ENCODE results near the gene CCDC187. TPM values are rescaled to one million over a fixed set of nuclear protein-coding genes. Genes with fewer than 3 reads are reported as not detected.

CCDC187 gene
- polyA plus RNA-seq, 1 donor, result 0.06 TPM

DNA sequence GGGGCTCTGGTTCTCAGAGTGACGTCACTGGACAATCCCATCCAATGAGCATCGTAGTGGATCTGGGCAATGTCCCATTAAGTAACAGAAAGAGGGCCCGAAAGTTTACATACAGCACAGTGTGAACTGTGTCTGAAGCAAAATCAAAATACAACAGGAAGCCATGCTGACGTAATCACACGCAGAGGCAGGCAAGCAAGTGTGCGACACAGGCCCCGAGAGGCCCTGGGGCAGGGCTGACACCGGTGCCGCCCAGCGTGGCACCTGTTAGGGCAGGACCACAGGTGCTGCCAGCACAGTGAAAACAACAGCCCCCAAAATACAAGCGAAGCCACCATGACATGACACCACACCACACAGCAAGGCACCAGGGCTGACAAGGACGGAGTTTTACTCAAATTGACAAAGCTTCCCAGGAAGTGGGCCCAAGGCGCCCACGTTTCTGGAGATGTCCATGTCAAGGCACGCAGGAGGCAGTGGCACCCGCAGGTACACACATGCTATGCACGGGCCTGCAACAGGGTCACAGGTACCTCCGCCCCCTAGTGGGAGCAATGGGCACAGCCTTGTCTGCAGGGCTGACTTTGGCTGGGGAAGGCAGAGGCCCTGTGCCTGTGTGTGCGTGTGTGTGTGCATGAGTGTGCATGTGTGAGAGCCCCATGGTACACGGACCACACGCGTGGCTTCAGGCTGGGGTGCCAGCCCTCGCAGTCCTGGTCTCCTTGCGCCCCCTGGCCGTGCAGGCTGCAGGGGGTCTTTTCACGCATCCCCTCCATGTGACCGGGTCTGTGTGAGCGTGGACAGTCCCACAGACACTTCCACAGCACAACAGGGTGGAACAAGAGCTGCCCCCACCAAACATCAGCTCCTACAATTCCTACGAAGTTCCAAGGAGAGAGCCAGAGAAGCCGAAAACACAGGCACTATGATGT, 77.9 kb downstream of the CCDC187 start:
- DNase-seq (ENCODE audit: low read depth), result no peak

DNA sequence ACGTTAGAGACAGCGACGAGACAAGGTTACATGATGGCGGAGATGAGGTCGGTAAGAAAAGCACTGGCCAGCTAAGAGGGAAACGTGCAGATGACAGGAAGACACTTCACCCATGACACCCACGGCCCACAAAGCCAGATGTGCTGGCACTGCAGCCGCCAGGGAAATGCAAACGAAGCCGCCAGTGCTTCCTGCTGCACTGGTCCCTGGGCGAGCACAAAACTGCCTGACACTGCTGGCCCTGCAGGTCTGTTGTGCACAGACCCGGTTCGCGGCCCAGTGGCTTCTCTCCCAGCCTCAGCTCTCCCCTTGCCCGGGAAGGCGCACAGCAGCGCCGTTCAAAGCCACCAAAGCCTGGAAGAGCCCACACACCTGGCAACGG, 78.5 kb downstream of the CCDC187 start:
- no peak for DNase-seq (ENCODE audit: low read depth)

DNA sequence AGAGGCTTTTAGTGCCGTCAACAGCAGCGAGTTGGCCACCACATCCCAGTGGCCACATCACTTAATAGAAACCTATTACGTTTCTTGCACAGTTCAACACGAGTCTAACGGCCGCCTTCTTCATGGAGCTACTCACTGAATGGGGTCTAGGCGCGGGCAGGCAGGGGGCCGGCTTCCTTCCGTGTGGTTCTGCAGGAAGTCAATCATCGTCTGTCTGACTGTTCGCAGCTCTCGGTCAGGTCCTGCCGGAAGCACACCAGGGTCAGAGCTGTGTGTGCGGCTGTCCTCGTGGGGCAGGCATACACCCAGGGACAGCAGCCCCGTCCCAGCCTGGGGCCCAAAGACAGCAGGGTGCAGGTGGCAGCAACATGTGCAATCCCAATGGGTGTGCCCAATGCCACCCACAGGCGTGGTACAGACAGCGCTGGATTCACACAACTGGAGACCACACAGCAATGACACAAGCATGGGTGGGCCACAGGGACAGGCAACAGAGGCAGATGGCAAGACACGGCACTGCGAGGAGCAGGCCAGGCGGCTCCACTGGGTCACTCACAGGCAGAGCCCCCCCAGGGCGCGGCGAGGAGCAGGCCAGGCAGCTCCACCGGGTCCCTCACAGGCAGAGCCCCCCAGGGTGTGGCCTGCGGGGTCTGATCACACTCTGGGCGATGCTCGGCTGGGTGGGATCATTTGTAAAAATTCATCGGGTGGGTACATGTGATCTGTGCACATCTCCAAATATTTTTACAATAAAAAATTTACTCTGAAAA, 79.8 kb downstream of the CCDC187 start:
- DNase-seq (ENCODE audit: low read depth), result no peak

DNA sequence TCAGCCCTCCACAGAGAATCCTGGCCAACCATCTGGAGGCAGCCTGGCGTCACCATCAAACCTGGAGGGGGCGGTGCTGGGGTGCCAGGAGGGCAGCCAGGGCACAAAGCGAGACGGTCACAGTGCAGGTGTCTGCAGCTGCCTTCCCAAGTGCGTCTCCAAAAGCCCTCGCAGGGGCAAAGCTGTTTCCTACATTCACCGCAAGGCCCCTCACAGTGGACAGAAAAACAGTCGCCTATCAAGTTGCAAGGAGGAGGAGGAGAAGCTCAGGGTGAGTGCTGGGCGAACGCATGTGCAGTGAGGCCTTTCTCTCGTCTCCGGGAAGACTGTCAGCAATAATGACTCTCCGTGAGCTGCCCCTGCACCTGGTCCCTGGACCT, 81.0 kb downstream of the CCDC187 start:
- no peak for DNase-seq (ENCODE audit: low read depth)

DNA sequence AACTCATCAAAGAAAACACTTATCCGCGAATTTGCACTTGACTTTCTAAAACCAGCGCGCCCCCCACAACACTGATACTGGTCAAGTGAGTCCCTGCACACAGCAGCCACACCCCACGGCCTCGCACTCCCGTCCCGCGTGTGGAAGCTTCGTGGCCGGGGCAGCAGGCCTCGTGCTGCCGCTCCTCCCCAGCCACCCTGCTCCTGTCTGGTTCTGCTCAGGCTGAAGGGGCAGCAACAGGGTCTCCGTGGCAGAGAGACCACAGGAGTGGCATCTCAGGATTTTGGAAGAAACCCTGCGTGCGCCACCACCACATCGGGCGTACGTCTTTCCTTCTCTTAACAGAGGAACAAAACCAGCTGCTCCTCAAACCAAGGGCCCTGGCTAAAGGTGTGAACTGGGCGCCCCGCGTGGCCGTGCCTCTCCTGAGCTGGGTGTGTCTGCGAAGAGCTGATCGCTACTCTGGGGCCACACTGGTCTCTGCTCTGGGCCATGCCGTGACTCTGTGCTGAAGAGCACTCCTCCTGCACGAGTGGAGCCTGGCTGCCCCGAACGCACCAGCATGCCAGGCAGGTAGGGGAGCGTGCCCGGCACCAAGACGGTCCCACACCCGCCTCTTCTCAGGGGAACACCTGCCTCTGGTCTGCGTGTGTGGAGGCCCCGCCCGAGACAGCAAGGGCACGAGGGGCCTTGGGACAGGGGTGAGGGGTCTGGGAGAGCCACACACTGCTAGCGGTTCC, 81.6 kb downstream of the CCDC187 start:
- DNase-seq (ENCODE audit: low read depth), result no peak

DNA sequence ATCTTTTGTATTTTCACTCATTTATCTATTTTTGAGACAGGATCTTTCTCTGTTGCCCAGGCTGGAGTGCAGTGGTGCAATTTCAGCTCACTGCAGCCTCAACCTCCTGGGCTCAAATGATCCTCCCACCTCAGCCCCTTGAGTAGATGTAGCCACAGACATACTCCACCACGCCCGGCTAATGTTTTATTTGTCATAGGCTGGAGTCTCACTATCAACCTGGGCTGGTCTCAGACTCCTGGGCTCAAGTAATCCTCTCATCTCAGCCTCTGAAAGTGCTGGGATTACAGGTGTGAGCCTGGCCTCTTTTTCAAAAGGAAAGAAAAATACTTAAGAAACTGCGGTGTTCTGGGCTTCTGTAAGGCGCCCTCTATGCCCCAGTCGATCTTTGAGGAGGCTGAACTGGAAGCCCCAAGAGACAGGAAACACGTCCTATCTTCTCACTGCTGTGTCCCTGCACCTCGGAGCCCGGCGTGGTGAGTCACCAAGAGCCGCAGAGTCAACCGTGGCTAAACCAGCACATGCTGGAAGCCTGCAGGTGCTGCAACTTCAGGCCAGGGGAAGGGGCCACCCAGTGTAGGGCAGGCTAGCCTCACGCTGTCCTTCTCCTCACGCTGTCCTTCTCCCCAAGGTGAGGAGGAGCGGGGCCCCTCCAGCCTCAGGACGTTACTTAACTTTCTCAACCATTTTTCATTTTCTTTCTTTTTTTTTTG, 83.7 kb downstream of the CCDC187 start:
- DNase-seq (ENCODE audit: low read depth), result no peak

DNA sequence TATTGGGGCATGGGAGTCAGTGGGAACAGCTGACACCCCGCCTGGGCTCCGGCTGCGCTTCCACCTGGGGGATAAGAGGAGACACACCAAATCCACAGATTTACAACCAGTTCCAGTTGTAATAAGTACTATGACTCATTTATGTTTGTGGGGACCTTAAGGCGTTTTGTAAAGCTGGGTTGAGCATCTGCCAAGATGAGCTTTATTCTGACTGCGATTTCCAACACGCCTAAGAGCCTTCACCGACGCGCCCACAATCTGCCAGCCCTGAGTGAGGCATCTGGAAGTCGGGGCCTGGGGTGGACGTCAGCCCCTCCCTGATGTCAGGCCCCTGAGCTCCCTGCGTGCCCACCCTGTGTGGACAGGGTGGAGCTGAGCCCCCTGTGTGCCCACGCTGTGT, 84.6 kb downstream of the CCDC187 start:
- no peak for DNase-seq (ENCODE audit: low read depth)

DNA sequence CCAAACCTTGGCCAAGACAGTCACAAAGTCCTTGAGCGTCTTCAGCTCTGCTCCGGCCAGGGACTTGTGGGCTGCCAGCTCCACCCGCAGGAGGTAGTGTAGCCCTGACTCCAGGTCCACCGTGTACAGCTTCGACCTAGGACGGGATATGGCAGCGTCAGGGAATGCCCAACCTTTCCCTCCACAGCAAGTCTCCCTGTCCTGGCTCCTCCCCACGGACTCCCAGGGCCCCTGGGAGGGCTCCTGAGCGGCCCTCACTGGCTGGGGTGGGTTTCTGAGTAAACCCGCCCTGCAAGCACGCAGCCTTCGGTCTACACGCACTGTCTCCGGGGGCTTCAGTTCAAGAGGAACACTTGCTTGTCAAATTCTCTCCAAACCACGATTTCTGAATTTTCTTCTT, 85.2 kb downstream of the CCDC187 start:
- no peak for DNase-seq (ENCODE audit: low read depth)

DNA sequence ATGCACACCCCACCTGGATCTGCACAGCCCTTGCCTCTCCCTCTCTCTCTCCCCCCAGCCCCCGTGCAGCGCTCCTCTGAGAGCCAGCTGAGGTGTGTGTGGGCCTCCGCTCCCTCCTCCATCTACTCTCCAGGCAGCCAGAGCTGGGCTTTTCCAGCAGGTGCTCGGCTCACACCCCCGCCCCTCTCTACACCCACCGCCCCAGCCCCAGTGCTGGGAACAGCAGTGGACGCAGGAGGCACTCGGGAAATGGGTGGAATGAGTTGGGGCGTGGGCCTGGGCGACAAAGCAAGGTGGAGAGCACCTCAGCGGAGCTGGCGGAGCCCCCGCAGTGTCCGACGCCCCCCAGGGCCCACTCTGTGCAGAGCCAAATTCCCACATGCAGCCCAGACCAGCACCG, 85.6 kb downstream of the CCDC187 start:
- no peak for DNase-seq (ENCODE audit: low read depth)

DNA sequence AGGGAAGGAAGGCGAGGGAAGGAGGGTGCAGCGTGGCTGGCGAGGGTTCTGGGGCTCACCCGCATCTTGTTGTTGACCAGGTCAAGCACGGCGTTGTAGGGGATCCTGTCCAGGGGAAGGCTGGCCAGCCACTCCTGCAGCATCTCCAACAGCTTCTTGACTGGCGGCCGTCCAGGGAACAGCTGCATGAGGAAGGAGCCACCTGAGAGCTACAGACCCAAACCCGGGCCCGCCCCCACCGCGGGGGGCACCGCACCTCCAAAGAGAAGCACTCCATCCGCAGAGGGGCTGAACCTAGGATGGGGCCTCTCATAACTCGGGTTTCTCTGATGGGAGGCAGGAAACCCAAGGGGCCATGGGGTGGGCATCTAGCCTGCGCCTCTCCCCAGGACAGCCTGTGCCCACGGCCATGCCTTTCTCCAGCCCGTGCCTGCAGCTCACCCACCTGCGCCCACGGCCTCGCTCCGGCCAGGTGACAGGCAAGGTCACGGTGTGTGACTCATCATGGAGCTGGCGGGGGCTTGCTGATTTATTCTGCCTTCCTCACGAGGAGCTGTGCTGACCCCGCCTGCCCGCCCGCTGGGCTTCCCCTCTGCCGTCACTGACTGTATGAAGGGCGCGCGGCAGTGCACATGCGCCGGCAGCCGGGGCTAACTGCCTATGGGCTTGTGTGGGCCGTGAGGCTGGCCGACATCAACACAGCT, 87.2 kb downstream of the CCDC187 start:
- DNase-seq (ENCODE audit: low read depth), result no peak

DNA sequence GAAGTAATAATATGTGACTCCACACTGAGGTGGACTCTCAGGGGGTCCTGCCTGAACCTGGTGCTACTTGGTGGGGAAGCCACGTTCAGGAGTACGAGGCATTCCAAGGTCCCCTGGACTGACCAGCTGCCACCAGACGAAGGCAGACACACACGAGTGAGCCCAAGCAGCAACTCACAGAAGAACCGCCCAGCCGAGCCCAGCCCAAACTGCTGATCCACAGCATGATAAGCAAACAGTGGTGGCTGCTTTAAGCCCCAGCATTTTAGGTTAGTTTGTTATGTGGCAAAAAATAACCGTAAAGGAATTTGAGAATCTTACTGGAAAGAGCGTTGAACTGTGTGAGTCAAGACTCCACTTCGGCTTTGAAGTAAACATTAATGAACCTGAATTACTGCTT, 90.2 kb downstream of the CCDC187 start:
- DNase-seq (ENCODE audit: low read depth), result no peak

DNA sequence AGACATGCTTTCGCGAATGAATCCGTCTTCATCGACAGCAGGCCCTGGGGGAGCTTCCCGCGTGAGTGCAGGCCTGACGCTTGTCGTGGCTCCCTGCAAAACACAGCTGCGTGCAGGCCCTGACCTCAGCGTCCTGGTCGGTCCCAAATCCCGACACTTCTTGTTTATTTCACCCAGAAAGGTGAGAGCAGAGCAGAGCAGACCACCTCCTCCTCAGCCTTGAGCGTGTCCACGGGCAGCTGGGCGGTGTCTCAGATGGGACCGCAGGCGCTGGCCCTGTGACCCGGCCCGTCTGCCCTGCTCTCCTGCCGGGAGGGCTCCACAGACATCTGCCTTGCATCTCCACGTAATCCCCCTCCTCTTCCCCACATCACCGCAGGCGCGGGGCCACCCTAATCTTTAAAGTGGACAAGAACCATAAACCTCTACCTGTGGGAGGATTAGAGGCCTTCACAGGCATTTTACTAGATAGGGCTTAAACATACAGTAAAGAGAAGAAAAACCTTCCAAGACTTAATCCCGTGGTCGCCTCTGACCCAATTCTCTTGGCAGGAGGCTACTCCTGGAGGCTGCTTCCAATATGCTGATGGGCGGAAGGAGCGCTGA, 91.4 kb downstream of the CCDC187 start:
- DNase-seq (ENCODE audit: low read depth), result no peak

DNA sequence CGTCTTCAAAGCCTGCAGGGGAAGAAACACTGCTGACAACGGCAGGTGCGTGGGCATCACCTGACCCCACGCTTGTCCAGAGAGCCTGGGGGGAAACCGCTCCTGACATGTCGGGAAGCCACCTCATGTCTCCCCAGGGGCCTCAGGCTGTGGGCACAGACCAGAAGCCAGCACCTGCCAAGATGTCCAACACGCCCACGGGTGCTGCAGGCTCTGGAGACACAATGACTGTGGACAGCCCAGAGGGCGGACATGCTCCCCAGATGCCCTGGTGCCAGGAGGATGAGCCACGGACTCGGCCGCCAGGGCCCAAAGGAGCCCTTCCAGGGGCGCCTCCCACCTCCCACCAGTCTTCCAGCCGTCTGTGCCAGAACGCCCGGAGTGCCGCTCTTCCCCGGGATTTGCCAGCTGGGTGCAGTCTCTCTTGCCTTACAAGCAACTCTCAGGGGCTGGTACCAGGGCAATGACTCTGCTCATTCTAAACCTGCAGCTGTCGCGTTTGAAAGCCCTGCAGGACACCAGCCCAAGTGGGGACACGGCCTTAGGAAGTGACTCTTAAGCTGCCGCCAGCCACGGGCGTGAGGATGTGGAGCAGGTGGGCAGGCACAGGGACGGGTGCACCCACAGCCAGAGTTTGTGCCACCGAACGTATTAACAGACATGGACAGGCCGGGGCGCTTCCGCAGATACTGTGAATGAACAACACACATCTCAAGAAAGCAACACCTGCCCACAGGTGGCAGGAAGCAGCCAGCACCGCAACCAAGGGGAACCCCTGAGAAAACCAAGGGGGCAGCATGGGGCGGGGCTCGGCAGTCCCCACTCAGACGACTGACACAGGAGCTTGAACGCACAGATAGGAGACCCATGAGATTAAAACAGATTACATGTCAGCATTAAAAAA, 92.2 kb downstream of the CCDC187 start:
- no peak for DNase-seq (ENCODE audit: low read depth)

DNA sequence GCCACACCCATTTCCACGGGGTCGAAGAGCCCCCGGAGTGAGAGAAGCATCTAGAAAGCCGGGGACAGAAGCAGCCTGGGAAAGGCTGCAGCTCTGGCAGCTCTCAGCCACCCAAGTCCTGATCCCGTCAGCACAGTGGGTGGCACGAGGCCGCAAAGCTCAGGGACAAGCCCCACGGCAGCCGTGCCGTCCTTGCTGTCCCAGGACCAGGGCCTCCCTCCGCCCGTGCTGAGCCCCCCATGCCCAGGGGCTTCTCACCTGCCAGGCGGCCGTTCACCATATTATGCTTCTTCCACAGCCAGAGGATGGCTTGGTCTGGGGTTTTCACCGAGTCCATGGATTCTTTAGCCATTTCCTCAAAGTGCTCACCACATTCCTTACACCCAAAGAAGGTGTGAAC, 92.9 kb downstream of the CCDC187 start:
- no peak for DNase-seq (ENCODE audit: low read depth)

DNA sequence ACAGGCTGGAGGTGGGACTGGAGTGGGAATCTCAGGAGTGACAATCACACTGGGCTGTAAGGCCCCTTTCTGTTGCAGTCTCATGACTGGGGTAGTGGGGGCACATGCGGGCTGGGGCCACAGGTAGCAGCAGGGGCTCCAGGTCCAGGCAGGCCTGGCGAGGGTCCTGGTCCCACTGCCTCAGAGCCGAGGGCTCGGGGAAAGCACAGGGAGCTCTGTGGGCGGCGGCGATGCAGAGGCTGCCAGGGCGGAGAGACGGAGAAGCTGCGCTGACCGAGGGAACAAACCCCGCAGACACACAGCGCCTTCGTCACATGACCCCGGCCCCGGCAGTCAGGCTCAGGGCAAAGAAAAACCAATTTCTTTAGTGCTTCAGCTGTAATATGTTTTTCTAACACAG, 93.6 kb downstream of the CCDC187 start:
- no peak for DNase-seq (ENCODE audit: low read depth)

DNA sequence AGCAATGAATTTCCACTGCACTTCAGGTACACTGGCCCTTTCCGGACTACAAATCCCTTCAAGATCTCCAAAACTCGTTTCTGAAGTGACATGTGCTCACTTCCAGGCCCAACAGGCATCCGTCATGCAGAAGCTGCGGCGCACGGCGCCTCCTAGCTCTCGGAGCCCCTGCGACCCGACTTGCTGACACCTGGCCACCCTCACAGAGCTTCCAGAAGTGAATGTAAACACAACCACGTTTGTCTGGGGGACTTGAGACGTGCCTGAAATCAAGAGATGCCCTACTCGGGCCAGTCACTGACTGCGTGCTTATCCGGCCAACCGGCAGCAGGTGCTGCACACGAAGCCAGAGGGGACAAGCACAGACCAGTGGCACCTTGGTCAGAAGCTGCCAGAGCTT, 94.1 kb downstream of the CCDC187 start:
- DNase-seq (ENCODE audit: low read depth), result no peak

DNA sequence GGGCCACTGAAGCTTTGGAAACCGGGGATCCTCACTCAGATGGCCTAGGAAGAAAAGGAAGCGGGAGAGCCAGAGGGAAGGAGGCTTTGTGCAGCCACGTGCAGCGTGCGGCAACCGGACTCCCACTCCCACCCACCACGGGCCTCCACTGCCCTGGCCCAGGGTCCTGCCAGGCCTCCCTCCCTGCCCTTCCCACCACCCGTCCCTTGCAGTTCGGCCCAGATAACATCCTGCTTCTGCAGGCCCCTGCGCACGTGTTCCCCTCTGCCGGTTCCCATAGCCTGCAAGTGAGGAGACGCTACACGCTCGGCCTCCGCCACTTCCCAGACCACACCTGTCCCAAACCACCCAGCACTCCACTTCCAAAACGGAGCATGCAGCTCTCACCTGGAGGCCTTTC, 94.7 kb downstream of the CCDC187 start:
- DNase-seq (ENCODE audit: low read depth), result no peak

DNA sequence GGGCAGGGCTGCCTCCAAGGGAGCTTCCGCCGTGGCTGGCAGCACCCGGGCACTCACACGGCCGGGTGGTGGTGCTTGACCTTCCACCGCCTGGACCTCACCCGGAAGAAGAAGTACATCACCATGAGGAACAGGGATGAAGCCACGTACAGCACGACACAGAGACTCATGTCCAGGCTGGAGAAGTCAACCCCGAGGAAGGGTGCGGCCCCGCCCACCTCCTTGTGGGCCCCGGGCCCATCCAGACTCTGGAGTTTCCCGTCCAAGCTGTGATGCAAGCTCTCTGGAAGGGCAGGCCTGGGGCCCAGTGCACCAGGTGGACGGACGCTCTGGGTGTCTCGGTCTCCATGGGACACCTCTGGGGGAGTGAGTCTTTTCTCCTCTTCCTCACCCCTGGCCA, 95.2 kb downstream of the CCDC187 start:
- DNase-seq (ENCODE audit: low read depth), result no peak

DNA sequence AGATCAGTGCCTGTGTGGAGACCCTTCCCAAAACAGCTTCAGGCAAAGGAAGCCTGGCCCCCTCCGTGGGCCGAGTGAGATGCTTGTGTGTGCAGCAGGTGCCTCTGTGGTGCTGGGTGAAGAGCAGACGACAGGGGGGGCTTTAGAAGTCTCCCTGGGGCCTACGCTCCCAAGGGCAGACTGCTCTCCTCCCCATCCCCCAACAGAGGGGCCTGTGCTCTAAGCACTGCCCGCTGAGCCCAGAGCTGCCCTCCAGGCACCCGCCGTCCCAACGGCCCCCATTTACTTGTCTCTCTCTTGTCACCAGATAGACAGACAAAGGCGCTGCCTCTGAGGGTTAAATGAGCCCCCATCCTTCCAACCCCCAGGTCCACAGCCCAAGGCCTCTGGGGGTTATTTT, 96.3 kb downstream of the CCDC187 start:
- no peak for DNase-seq (ENCODE audit: low read depth)
